H1 (cell line): ENCODE results near the gene CHRM4. TPM values are rescaled to one million over a fixed set of nuclear protein-coding genes. Genes with fewer than 3 reads are reported as not detected.

ENCODE experiments used
- CTCF ChIA-PET: fragments of 300-600 bp; sonication (Branson Sonifier 250); formaldehyde crosslinking; loops from one replicate; lab custom pipeline; 2021; ENCODE audit not compliant: partially characterized antibody; lab: Charles Lee
- POLR2A ChIA-PET: fragments of 300-600 bp; sonication (Branson Sonifier 250); formaldehyde crosslinking; loops from one replicate; lab custom pipeline; 2021; ENCODE audit warnings: inconsistent platforms; ENCODE audit not compliant: partially characterized antibody; lab: Charles Lee
- DNase-seq, 2 experiments: peaks; one replicate each; pipeline versions ENCODE4 v3.0.0 to v3.0.0-alpha.2; 2010 to 2022; ENCODE audit warnings: low spot score in 2 of 2, low read depth in 1 of 2, mixed read lengths in 1 of 2
- FAIRE-seq: peaks from 2 replicates; lab custom pipeline; 2011; peaks lifted over from hg19 to GRCh38; lab: Jason Lieb, UNC
- H2AFZ ChIP-seq: 2 replicates; pipeline ENCODE4 v1.8.1; 2012; ENCODE audit warnings: low read length, inconsistent platforms
- H2AK5ac ChIP-seq: 2 replicates; pipeline ENCODE4 v1.6.1; 2013; ENCODE audit warnings: low read depth, low read length
- H2BK120ac ChIP-seq: replicated peaks from 2 replicates; pipeline ENCODE3; 2013; ENCODE audit warnings: low read depth, low read length, inconsistent platforms
- H2BK12ac ChIP-seq: 2 replicates; pipeline ENCODE4 v1.6.1; 2013; ENCODE audit warnings: low read depth, low read length
- H2BK15ac ChIP-seq: 2 replicates; pipeline ENCODE4 v1.6.1; 2013; ENCODE audit warnings: low read length
- H2BK20ac ChIP-seq: 2 replicates; pipeline ENCODE4 v1.6.1; 2013; ENCODE audit warnings: low read length
- H2BK5ac ChIP-seq: 2 replicates; pipeline ENCODE4 v1.6.1; 2013; ENCODE audit warnings: low read depth, low read length
- H3K14ac ChIP-seq: 2 replicates; pipeline ENCODE4 v1.6.1; 2013; ENCODE audit warnings: inconsistent platforms; ENCODE audit not compliant: insufficient read length
- H3K18ac ChIP-seq: 2 replicates; pipeline ENCODE4 v1.6.1; 2013; ENCODE audit warnings: low read length; ENCODE audit errors: extremely low read depth
- H3K23ac ChIP-seq: 2 replicates; pipeline ENCODE4 v1.6.1; 2013; ENCODE audit warnings: inconsistent platforms; ENCODE audit not compliant: insufficient read length
- H3K23me2 ChIP-seq: 2 replicates; pipeline ENCODE4 v1.6.1; 2013; ENCODE audit warnings: low read depth, low read length
- H3K27ac ChIP-seq: 2 replicates; pipeline ENCODE4 v1.6.1; 2011; ENCODE audit warnings: low read depth, low read length, inconsistent platforms
- H3K27me3 ChIP-seq, 4 experiments: replicated peaks in 1 of 4; 1 replicate in 1 of 4; 2 replicates in 3 of 4; pipeline versions ENCODE4 v1.6.1 to v1.8.1; 2011 to 2013; ENCODE audit warnings: low read length in 3 of 4, mild to moderate bottlenecking in 3 of 4, inconsistent platforms in 2 of 4, mixed read lengths in 2 of 4, moderate library complexity in 1 of 4; ENCODE audit not compliant: control insufficient read depth in 3 of 4, insufficient read depth in 3 of 4; ENCODE audit errors: extremely low read depth in 1 of 4
- H3K36me3 ChIP-seq, 4 experiments: 2 replicates each; pipeline versions ENCODE4 v1.6.1 to v1.8.1; 2011 to 2013; ENCODE audit warnings: mild to moderate bottlenecking in 4 of 4, low read length in 3 of 4, moderate library complexity in 2 of 4, control low read depth in 1 of 4, inconsistent platforms in 1 of 4; ENCODE audit not compliant: insufficient read depth in 4 of 4, control insufficient read depth in 2 of 4
- H3K4ac ChIP-seq: replicated peaks from 2 replicates; pipeline ENCODE3; 2013; ENCODE audit warnings: low read length, low read depth, mixed read lengths, inconsistent platforms; ENCODE audit not compliant: insufficient read length
- H3K4me1 ChIP-seq, 4 experiments: replicated peaks in 1 of 4; 1 replicate in 1 of 4; 2 replicates in 3 of 4; pipeline versions ENCODE4 v1.6.1 to v1.8.1; 2011 to 2013; ENCODE audit warnings: low read length in 3 of 4, inconsistent platforms in 2 of 4, mixed read lengths in 1 of 4; ENCODE audit not compliant: insufficient read depth in 4 of 4, control insufficient read depth in 3 of 4
- H3K4me2 ChIP-seq, 2 experiments: 2 replicates each; pipeline versions ENCODE4 v1.6.1 to v1.8.1; 2011 to 2013; ENCODE audit warnings: low read depth in 2 of 2, low read length in 2 of 2, control low read depth in 1 of 2, inconsistent platforms in 1 of 2, mild to moderate bottlenecking in 1 of 2; ENCODE audit not compliant: insufficient read depth in 1 of 2
- H3K4me3 ChIP-seq, 4 experiments: fragments of 200-600, 300-600 bp in 1 of 4; sonication (generic), shearing (Covaris generic), sonication (Bioruptor Twin) in 1 of 4; 2 replicates each; pipeline versions ENCODE4 v1.5.1 to v1.8.1; 2011 to 2016; ENCODE audit warnings: low read length in 4 of 4, low read depth in 3 of 4, control low read depth in 2 of 4, inconsistent platforms in 2 of 4, mild to moderate bottlenecking in 2 of 4, mixed read lengths in 1 of 4, moderate library complexity in 1 of 4; ENCODE audit not compliant: insufficient read depth in 2 of 4; ENCODE audit errors: extremely low read depth in 1 of 4
- H3K56ac ChIP-seq: replicated peaks from 2 replicates; pipeline ENCODE3; 2013; ENCODE audit warnings: low read depth, mild to moderate bottlenecking, mixed read lengths, low read length, inconsistent platforms; ENCODE audit not compliant: insufficient read length
- H3K79me1 ChIP-seq: 2 replicates; pipeline ENCODE4 v1.6.1; 2013; ENCODE audit warnings: low read depth, low read length, control low read depth
- H3K79me2 ChIP-seq, 2 experiments: 2 replicates each; pipeline versions ENCODE4 v1.6.1 to v1.8.1; 2012 to 2013; ENCODE audit warnings: low read length in 2 of 2, mild to moderate bottlenecking in 2 of 2, inconsistent platforms in 1 of 2; ENCODE audit not compliant: insufficient read depth in 2 of 2, control insufficient read depth in 1 of 2
- H3K9ac ChIP-seq, 4 experiments: replicated peaks in 1 of 4; 1 replicate in 1 of 4; 2 replicates in 3 of 4; pipeline versions ENCODE4 v1.6.1 to v1.8.1; 2011 to 2013; ENCODE audit warnings: low read depth in 3 of 4, low read length in 3 of 4, control low read depth in 2 of 4, mild to moderate bottlenecking in 2 of 4, moderate library complexity in 2 of 4, inconsistent platforms in 1 of 4; ENCODE audit errors: extremely low read depth in 1 of 4
- H3K9me3 ChIP-seq, 2 experiments: 2 replicates each; pipeline versions ENCODE4 v1.6.1 to v1.8.1; 2012 to 2013; ENCODE audit warnings: mild to moderate bottlenecking in 2 of 2, moderate library complexity in 2 of 2, control low read depth in 1 of 2, inconsistent platforms in 1 of 2, low read depth in 1 of 2, low read length in 1 of 2, mixed read lengths in 1 of 2; ENCODE audit not compliant: insufficient read depth in 2 of 2
- H4K20me1 ChIP-seq, 2 experiments: replicated peaks in 1 of 2; 2 replicates each; pipeline versions ENCODE3 to v1.8.1; 2011 to 2013; ENCODE audit warnings: inconsistent platforms in 2 of 2, low read length in 2 of 2, mild to moderate bottlenecking in 1 of 2; ENCODE audit not compliant: insufficient read depth in 2 of 2, control insufficient read depth in 1 of 2
- H4K5ac ChIP-seq: 2 replicates; pipeline ENCODE4 v1.6.1; 2013; ENCODE audit warnings: low read length, low read depth, mixed read lengths, inconsistent platforms; ENCODE audit not compliant: insufficient read length
- H4K8ac ChIP-seq: 2 replicates; pipeline ENCODE4 v1.8.0; 2013; ENCODE audit warnings: mild to moderate bottlenecking, moderate library complexity, low read length, inconsistent platforms; ENCODE audit not compliant: insufficient read depth; ENCODE audit errors: extremely low read depth
- H4K91ac ChIP-seq: replicated peaks from 2 replicates; pipeline ENCODE3; 2013; ENCODE audit warnings: low read length, mixed read lengths, inconsistent platforms; ENCODE audit not compliant: insufficient read length
- EZH2 ChIP-seq: fragments of 200-600 bp; sonication (generic); IDR thresholded peaks from 2 replicates; pipeline ENCODE4 v1.7.1; 2012; ENCODE audit warnings: low read depth, mild to moderate bottlenecking, moderate library complexity, low read length, inconsistent platforms; ENCODE audit not compliant: severe bottlenecking
- HDAC6 ChIP-seq: IDR thresholded peaks from one replicate; pipeline ENCODE4 v1.7.1; 2012; ENCODE audit warnings: low read depth, mild to moderate bottlenecking, inconsistent platforms, low read length, moderate library complexity
- POLR2A ChIP-seq, 2 experiments: IDR thresholded peaks; 1 replicate in 1 of 2; 2 replicates in 1 of 2; pipeline ENCODE4 v1.6.1; 2011; ENCODE audit warnings: low read depth in 2 of 2, low read length in 2 of 2, mild to moderate bottlenecking in 2 of 2; ENCODE audit errors: control extremely low read depth in 1 of 2
- SIRT6 ChIP-seq: IDR thresholded peaks from one replicate; pipeline ENCODE4 v1.7.1; 2012; ENCODE audit warnings: low read length, inconsistent platforms
- SRF ChIP-seq: IDR thresholded peaks from 2 replicates; pipeline ENCODE4 v1.6.1; 2011; ENCODE audit warnings: mild to moderate bottlenecking, low read depth, low read length, moderate library complexity
- WGBS, 2 experiments: shearing (Covaris generic) in 1 of 2; methylation state at CpG; one replicate each; pipeline versions ENCODE4 v1.1.6 to v1.1.7; 2013 to 2015; ENCODE audit warnings: low lambda C conversion rate in 2 of 2, mixed read lengths in 2 of 2, inconsistent platforms in 1 of 2, low coverage in 1 of 2, missing lambda C conversion rate in 1 of 2; ENCODE audit not compliant: insufficient replicate concordance in 2 of 2, insufficient coverage in 1 of 2, insufficient read length in 1 of 2; ENCODE audit errors: extremely low coverage in 1 of 2, missing lambda C conversion rate in 1 of 2; 5-methylcytosine and 5-hydroxymethylcytosine counted together
- polyA plus RNA-seq, 7 experiments: library from polyadenylated mRNA; depleted of rRNA in 3 of 7; stranded (reverse) in 5 of 7; unstranded in 2 of 7; fragments of >200 nt in 5 of 7; fragments of 200-250 nt in 2 of 7; gene quantifications; 1 replicate in 5 of 7; 2 replicates in 1 of 7; 4 replicates in 1 of 7; pipeline versions ENCODE4 v1.2.1 to v1.2.3, GENCODE V29; 2011 to 2013; ENCODE audit warnings: missing spikeins in 2 of 7, mixed read lengths in 2 of 7
- total RNA-seq: library from RNA; stranded (reverse); fragmentation: NEBNext Ultra II Directional; extraction: Animal tissue kit (Norgen Biotek cat#: 25700); gene quantifications from 2 replicates; pipeline ENCODE4 v1.2.1, GENCODE V29; 2021

The CHRM4 gene
- total and polyA plus RNA-seq, 2 of the 8 experiments (the other 6 are each of a cell fraction or from before 2014, with no cell fraction given): 1.1 to 1.3 TPM

GRCh38 chr11:46350695-46351094, 40.9 kb downstream of the CHRM4 start:
- Histone ChIP-seq H3K23me2 (peaks cover 13% of the 10 kb centered on the region), H3K9ac (no peak overlapping the region), H3K79me1 (peaks cover 24% of the 10 kb centered on the region), H4K91ac (no peak overlapping the region), H2BK12ac (no peak overlapping the region), H2BK15ac (no peak overlapping the region), H3K23ac (no peak overlapping the region), H3K4ac (no peak overlapping the region), H2BK5ac (no peak overlapping the region), H3K79me2 (peaks cover 0 to 69% of the 10 kb centered on the region in 2 experiments; a peak in 3 of 4 replicates), H3K4me1 (peaks cover 13 to 47% (median 33%) of the 10 kb centered on the region in 4 experiments), H2AK5ac (no peak overlapping the region), H3K18ac (no peak overlapping the region), H3K4me3 (no peak overlapping the region), H3K9me3 (no peaks in the 10 kb centered on the region), H4K8ac (no peak overlapping the region; the same call in 1 of the 2 replicates), H4K20me1 (peaks cover 15 to 35% of the 10 kb centered on the region in 2 experiments), H3K27ac (no peak overlapping the region), H2BK20ac (no peak overlapping the region), H3K4me2 (no peak overlapping the region), H2BK120ac (no peak overlapping the region), H3K56ac (no peak overlapping the region), H3K14ac (no peak overlapping the region), H2AFZ (no peak overlapping the region), H4K5ac (no peak overlapping the region), H3K27me3 (peaks cover 0 to 7% (median 2%) of the 10 kb centered on the region in 4 experiments; a peak in 1 of 7 replicates), H3K36me3 (no peaks in the 10 kb centered on the region)
- FAIRE-seq (no peak), DNase-seq (no peak)
- CTCF ChIA-PET: interaction anchor here (0.7 to 44.5 kb wide), 12 partner anchors 8 to 181 kb away, joined by 3 to 1004 read pairs (median 16); partner anchors contain the start of genes DGKZ and MDK
- WGBS, 2 experiments: 83% methylated on average over 3 of the region's 3 CpGs; no CpG with 5 or more reads in 1 of the 2 experiments
- TF ChIP-seq SRF (no peak), SIRT6 (no peak), POLR2A (IDR thresholded peaks at IDR 0.05; ENCODE audit: control extremely low read depth in 1 of 2, low read depth in 2 of 2, low read length in 2 of 2) (no peak), EZH2 (no peak), HDAC6 (no peak)
- POLR2A ChIA-PET: interaction anchor here (0.7 to 8.1 kb wide), 7 partner anchors 11 to 58 kb away, joined by 3 to 69 read pairs (median 6); partner anchors contain the start of gene MDK
